Effector memory CD4-positive, alpha-beta T cell (primary cell): ENCODE results near the gene ACOXL.
"Not testable (repeated sequence)": the region's sequence is repeated elsewhere in the genome, so short reads cannot be mapped to it uniquely, and the experiment has no call there.

ENCODE experiments used
- DNase-seq, 3 donors: peaks; one replicate each; pipeline ENCODE4 v3.0.0-alpha.2; 2020
- H3K27ac ChIP-seq: 2 replicates; pipeline ENCODE4 v1.7.0; 2013; ENCODE audit warnings: mild to moderate bottlenecking, low read length, moderate library complexity; ENCODE audit not compliant: insufficient read depth, poor library complexity, severe bottlenecking
- H3K27me3 ChIP-seq: replicated peaks from 2 replicates; pipeline ENCODE4 v1.7.0; 2013; ENCODE audit warnings: mild to moderate bottlenecking, low read length; ENCODE audit not compliant: insufficient read depth, control insufficient read depth, poor library complexity, severe bottlenecking
- H3K36me3 ChIP-seq: 2 replicates; pipeline ENCODE4 v1.7.0; 2013; ENCODE audit warnings: mild to moderate bottlenecking, low read length, moderate library complexity; ENCODE audit not compliant: control insufficient read depth, insufficient read depth
- H3K4me1 ChIP-seq: 2 replicates; pipeline ENCODE4 v1.7.0; 2013; ENCODE audit warnings: low read length, mild to moderate bottlenecking; ENCODE audit not compliant: control insufficient read depth, insufficient read depth, poor library complexity, severe bottlenecking
- H3K4me3 ChIP-seq: 2 replicates; pipeline ENCODE4 v1.7.0; 2013; ENCODE audit warnings: low read length, low read depth, mild to moderate bottlenecking; ENCODE audit not compliant: insufficient read depth, poor library complexity, severe bottlenecking
- H3K9me3 ChIP-seq: 2 replicates; pipeline ENCODE4 v1.7.0; 2013; ENCODE audit warnings: mild to moderate bottlenecking, low read length, moderate library complexity; ENCODE audit not compliant: control insufficient read depth

ACOXL gene

GRCh38 chr2:111057721-111058120 is 325.3 kb downstream of the ACOXL start:
- no peak overlapping the region for H3K4me3 ChIP-seq
- no peaks in the 10 kb centered on the region for H3K4me1 ChIP-seq
- no peaks in the 10 kb centered on the region for H3K36me3 ChIP-seq
- H3K27me3 ChIP-seq = no peaks in the 10 kb centered on the region
- no peak for DNase-seq
- no peak overlapping the region for H3K27ac ChIP-seq
- peaks cover 3% of the 10 kb centered on the region for H3K9me3 ChIP-seq

DNA sequence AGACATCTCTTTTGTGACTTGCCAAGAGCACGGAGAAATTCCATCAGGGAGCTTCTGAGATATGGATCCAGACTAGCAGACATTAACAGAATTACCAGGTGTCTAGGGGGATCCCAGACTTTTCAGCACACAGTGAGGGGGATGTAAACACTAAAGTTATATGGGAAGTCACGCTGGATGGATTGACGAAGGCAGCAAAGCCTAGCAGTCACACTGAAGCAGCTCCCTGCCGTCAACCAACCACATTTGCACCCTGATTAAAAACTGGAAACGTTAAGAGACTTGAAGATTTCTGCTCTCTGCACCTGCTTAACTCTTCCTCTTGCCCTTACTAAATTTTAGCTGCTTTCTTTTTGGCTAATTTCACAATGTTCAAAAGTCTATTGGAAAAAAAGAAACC is 325.9 kb downstream of the ACOXL start:
- Histone ChIP-seq H3K36me3 (no peaks in the 10 kb centered on the region), H3K4me1 (no peaks in the 10 kb centered on the region), H3K9me3 (peaks cover 3% of the 10 kb centered on the region), H3K4me3 (no peak overlapping the region), H3K27me3 (no peaks in the 10 kb centered on the region), H3K27ac (no peak overlapping the region)
- no peak for DNase-seq

GRCh38 chr2:111061191-111061590 is 328.8 kb downstream of the ACOXL start:
- Histone ChIP-seq H3K27me3 (no peaks in the 10 kb centered on the region), H3K27ac (no peak overlapping the region), H3K4me1 (no peaks in the 10 kb centered on the region), H3K9me3 (peaks cover 3% of the 10 kb centered on the region), H3K4me3 (no peak overlapping the region), H3K36me3 (no peaks in the 10 kb centered on the region)
- DNase-seq = no peak

DNA sequence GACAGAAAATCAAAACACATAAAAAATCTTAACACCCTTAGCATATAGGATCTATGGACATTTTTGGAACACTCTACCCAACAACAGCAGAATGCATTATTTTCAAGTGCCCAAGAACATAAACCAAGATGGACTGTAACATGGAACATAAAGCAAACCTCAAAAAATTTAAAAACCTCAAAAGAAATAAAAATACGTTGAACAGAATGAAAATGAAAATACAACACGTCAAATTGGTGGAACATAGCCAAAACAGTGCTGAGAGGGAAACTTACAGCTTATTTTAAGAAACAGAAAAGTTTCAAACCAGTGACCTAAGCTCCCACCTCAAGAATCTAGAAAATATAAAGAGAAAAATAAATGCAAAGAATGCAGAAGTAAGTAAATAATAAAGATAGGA is 330.0 kb downstream of the ACOXL start:
- Histone ChIP-seq H3K36me3 (no peaks in the 10 kb centered on the region), H3K27me3 (no peaks in the 10 kb centered on the region), H3K27ac (no peak overlapping the region), H3K4me1 (no peaks in the 10 kb centered on the region), H3K9me3 (peaks cover 3% of the 10 kb centered on the region), H3K4me3 (no peak overlapping the region)
- no peak for DNase-seq

DNA sequence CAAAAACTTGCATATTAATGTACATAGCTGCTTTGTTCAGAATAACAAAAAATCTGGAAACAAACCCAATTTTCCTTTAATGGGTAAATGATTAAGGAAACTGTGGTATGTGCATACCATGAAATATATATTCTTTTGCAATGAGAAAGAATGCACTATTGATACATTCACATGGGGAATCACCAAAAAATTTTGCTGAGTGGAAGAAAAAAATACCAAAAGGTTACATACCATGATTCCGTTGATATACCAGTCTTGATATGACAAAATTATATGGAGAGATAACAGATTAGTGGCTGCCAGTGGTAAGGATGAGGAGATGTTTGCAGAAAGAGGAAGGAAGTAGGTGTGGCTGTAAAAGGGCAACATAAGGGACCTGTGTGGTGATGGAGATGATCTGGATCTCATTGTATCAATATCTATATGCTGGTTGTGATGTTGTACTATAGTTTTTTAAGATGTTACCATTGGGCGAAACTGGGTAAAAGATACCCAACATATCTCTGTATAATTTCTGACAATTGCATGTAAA is 333.8 kb downstream of the ACOXL start:
- no peak for DNase-seq
- Histone ChIP-seq H3K4me3 (no peak overlapping the region), H3K36me3 (no peaks in the 10 kb centered on the region), H3K4me1 (no peaks in the 10 kb centered on the region), H3K27ac (no peak overlapping the region), H3K9me3 (no peaks in the 10 kb centered on the region), H3K27me3 (no peaks in the 10 kb centered on the region)

DNA sequence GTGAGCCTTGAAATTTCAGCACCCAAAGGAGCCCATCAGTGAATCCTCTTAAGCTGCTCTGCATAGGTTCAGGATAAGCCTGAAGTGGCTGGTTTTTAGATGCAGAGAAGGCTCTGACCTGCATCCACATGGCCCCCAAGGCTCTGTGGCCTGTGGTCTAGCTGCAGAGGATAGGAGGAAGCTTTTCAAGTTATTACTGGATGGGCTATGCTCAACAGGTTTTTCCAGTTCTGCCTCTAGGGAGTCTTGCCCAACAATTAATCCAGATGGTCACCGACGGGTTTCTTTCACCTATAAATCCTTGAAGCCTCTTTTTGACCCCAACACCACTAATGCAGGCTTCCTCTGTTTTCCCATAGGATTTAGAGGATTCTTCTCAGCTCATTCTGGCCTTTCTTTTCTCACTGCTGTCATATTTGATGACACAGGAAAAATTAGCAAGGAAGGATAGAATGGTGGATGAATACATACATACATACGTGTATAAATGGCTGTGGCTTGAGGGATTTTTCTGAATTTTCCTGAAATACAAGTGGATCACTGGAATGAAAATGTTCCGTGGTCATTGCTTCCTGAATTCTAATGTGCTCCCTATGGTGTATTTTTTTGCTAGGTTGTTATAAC is 336.2 kb downstream of the ACOXL start:
- H3K4me3 ChIP-seq = no peak overlapping the region
- DNase-seq = no peak
- H3K36me3 ChIP-seq = no peaks in the 10 kb centered on the region
- H3K27me3 ChIP-seq = no peaks in the 10 kb centered on the region
- no peaks in the 10 kb centered on the region for H3K9me3 ChIP-seq
- no peaks in the 10 kb centered on the region for H3K4me1 ChIP-seq
- H3K27ac ChIP-seq = no peak overlapping the region

- no peaks in the 10 kb centered on the region for H3K27me3 ChIP-seq
- no peaks in the 10 kb centered on the region for H3K4me1 ChIP-seq
- H3K9me3 ChIP-seq = no peaks in the 10 kb centered on the region
- no peak overlapping the region for H3K27ac ChIP-seq
- no peaks in the 10 kb centered on the region for H3K36me3 ChIP-seq
- H3K4me3 ChIP-seq = no peak overlapping the region
- DNase-seq = no peak
Measured at GRCh38 chr2:111069722-111070121, 337.3 kb downstream of the ACOXL start.

- Histone ChIP-seq H3K4me1 (no peaks in the 10 kb centered on the region), H3K27ac (no peak overlapping the region), H3K9me3 (no peaks in the 10 kb centered on the region), H3K36me3 (no peaks in the 10 kb centered on the region), H3K4me3 (no peak overlapping the region), H3K27me3 (no peaks in the 10 kb centered on the region)
- no peak for DNase-seq
Measured at GRCh38 chr2:111071600-111072171, 339.3 kb downstream of the ACOXL start.

- H3K9me3 ChIP-seq = no peaks in the 10 kb centered on the region
- H3K27me3 ChIP-seq = peaks cover 1% of the 10 kb centered on the region
- H3K4me1 ChIP-seq = no peaks in the 10 kb centered on the region
- H3K27ac ChIP-seq = no peak overlapping the region
- no peak for DNase-seq
- H3K4me3 ChIP-seq = no peak overlapping the region
- H3K36me3 ChIP-seq = no peaks in the 10 kb centered on the region
Measured at GRCh38 chr2:111072220-111072871, 340.0 kb downstream of the ACOXL start.

- DNase-seq, H3K36me3 ChIP-seq, H3K9me3 ChIP-seq, H3K4me1 ChIP-seq, H3K27me3 ChIP-seq, H3K27ac ChIP-seq, H3K4me3 ChIP-seq: not testable (repeated sequence)
Measured at GRCh38 chr2:111082659-111083058, 350.3 kb downstream of the ACOXL start.
